PC-3 (cell line): ENCODE measurements around the gene PRSS16.

Source experiments
- CTCF ChIP-seq: fragments of 300-600 bp; sonication (generic); conservative IDR thresholded peaks from 2 replicates; pipeline ENCODE4 v1.5.1; 2017; ENCODE audit warnings: antibody characterized with exemption, low read depth, mild to moderate bottlenecking, low read length
- EZH2 ChIP-seq: fragments of 300-600 bp; sonication (generic); IDR thresholded peaks from one replicate; pipeline ENCODE4 v1.6.1; 2017; ENCODE audit warnings: antibody characterized with exemption, mild to moderate bottlenecking, low read length; ENCODE audit not compliant: unreplicated experiment
- EZH2phosphoT487 ChIP-seq: fragments of 300-600 bp; sonication (generic); IDR thresholded peaks from 2 replicates; pipeline ENCODE4 v1.6.1; 2018; ENCODE audit warnings: mild to moderate bottlenecking, antibody characterized with exemption, low read length, borderline replicate concordance

GRCh38 chr6:27209659-27210269 is 37.7 kb upstream of the PRSS16 start:
- no peak for TF ChIP-seq CTCF
- no peak for TF ChIP-seq EZH2
- no peak for TF ChIP-seq EZH2phosphoT487
